Measurements from ENCODE around the gene TPMT.
"Not testable (repeated sequence)": the region's sequence is repeated elsewhere in the genome, so short reads cannot be mapped to it uniquely, and the experiment has no call there.

The TPMT gene

DNA sequence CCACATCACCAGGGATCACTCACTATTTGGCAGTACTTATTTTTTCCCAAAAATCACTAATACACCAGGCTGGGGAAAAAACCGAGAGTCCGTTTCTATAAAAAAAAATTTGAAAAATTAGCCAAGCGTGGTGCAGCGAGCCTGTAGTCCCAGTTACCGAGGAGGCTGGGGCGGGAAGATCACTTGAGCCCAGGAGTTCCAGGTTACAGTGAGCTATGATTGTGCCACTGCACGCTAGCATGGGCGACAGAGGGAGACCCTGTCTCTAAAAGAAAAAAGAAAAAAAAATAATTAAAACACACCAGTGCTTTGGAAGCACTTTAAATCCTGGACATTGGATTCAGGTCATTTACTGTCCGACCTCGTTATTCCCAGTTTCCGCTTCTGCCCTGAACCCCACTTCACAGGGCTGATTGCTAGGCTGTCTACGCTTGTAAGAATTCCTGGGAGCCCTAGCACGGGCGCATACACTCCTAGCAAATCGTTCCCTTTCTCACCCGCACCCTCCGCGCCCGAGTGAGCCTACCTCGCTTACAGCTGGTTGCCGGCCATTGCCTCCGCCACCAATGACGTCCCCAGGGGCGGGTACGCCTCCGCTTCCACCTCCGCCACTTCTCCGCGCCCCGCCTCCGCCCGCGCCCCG, at the start of gene TPMT:
Gene TPMT (minus strand): TSS at position 571 of the 643 bp plus-strand sequence. CDS start 5,950 bp downstream, outside the sequence.
- DNase-seq (ENCODE audit: low read depth in 2 of 2): no peak

DNA sequence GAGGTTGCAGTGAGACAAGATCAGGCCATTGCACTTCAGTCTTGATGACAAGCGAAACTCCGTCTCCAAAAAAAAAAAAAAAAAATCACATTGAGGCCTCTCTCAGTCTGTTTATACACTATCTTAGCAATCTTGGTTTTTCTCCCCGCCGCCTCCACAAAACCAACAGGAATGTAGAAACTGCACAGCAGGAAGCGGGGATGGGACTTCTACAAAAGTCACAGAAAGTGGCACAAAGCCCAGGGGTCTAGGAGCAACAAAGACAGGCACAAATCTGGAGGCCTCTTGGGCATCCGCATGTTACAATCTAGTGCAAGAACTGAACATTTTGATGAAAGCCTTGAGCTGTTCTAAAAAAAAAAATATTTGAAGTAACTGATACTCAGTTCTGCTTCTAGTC, 48.9 kb upstream of the TPMT start:
- no peak for DNase-seq (ENCODE audit: low read depth in 2 of 2)

DNA sequence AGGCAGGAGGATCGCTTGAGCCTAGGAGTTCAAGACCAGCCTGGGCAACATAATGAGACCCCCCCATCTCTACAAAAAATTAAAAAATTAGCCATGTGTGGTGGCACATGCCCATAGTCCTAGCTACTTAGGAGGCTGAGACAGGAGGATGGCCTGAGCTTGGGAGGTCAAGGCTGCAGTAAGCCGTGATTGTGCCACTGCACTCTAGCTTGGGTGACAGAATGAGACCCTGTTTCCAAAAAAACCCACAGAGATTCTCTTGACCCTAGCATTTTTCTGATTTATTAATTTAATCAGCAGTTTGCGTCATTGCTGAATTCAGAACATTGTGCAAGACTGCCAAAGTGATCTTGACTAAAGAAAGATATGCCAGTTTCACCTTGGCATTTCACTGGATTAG, 37.1 kb upstream of the TPMT start:
- DNase-seq (ENCODE audit: low read depth in 2 of 2): no peak

DNA sequence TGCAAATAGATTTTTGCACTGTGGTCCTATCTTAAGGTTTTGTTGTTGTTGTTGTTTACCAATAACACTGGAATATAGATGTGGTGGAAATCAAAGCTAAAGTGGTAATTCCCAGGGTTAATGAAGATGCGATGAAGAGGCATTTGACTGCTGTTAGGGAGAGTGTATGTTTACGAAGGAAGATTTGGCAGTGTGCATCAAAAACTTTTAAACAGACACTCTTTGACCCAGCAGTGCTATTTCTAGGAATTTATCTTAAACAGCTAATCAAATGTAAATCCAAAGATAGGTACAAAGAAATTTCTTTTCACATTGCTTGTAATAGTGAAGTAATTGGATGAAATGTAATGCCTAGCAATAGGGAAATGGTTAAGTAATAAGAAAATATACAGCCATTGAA, 34.3 kb upstream of the TPMT start:
- DNase-seq (ENCODE audit: low read depth in 2 of 2): no peak

DNA sequence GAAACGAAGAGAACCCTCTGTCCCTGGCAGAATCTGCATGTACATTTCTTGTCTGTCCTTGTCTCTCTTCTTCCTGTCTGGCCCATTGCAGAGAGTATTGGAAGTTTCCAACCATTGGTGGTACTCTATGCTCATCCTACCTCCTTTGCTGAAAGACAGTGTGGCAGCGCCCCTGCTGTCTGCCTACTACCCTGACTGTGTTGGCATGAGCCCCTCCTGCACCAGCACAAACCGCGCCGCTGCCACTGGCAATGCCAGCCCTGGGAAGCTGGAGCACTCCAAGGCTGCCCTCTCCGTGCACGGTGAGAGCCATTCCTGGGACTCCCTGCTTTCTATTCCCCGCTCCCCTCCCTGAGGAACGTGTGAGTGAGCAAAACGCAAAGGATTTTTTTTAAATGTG, 32.8 kb upstream of the TPMT start:
- no peak for DNase-seq (ENCODE audit: low read depth in 2 of 2)

- no peak for DNase-seq (ENCODE audit: low read depth in 2 of 2)
These were observed 31.8 kb upstream of the TPMT start for GRCh38 chr6:18186540-18187250.

- DNase-seq (ENCODE audit: low read depth in 2 of 2): no peak
These were observed 31.2 kb upstream of the TPMT start for GRCh38 chr6:18186033-18186432.

DNA sequence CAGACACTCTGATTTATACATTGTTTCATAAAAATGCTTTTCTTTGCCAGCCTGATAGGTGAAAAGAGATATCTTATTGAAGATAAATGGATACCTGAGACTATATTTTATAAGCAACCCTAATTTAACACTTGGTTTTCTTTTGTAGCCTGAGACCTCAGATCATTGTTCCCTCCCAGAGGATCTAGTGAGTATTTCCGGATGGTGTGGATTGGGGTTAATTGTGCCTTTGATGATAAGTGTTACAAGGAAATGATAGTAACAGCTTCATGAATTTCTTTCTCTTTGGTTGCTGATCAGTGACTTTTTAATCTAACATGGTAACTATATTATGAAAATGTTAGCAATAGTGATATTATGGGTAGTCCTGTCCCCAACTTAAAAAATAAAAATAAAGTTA, 30.7 kb upstream of the TPMT start:
- no peak for DNase-seq (ENCODE audit: low read depth in 2 of 2)

DNA sequence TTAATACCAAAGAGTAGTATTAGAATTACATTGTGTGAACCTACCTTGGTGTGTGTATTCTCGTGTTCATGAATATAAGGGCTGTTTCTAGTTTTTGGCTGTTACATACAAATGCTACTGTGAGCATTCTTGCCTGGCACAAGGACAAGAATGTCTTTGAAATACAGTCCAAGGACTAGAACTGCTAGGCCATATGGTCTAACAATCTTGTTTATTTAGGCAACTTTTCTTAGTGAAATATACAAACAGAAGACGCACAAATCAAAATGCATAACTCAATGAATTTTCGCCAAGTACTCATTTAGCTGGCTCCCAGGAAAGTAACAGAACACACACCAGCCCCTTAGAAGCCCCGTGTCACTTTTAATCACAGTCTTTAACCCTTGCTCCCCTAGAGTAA, 28.9 kb upstream of the TPMT start:
- DNase-seq (ENCODE audit: low read depth in 2 of 2): no peak

DNA sequence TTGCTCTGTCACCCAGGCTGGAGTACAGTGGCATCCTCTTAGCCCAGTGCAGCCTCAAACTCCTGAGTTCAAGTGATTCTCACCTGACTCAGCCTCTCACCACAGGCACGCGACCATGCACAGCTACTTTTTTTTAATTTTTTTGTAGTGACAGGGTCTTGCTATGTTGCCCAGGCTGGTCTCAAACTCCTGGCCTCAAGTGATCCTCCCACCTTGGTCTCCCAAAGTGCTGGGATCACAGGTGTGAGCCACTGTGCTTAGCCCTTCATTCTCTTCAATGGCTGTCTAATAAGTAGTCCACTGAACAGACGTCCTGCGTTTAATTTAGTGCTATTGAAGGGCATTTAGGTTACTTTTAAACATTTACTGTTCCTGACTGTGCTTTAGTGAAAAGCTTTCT, 27.7 kb upstream of the TPMT start:
- no peak for DNase-seq (ENCODE audit: low read depth in 2 of 2)

GRCh38 chr6:18179770-18180356, 25.0 kb upstream of the TPMT start:
- DNase-seq (ENCODE audit: low read depth in 2 of 2): no peak

GRCh38 chr6:18178960-18179615, 24.2 kb upstream of the TPMT start:
- DNase-seq (ENCODE audit: low read depth in 2 of 2): no peak

DNA sequence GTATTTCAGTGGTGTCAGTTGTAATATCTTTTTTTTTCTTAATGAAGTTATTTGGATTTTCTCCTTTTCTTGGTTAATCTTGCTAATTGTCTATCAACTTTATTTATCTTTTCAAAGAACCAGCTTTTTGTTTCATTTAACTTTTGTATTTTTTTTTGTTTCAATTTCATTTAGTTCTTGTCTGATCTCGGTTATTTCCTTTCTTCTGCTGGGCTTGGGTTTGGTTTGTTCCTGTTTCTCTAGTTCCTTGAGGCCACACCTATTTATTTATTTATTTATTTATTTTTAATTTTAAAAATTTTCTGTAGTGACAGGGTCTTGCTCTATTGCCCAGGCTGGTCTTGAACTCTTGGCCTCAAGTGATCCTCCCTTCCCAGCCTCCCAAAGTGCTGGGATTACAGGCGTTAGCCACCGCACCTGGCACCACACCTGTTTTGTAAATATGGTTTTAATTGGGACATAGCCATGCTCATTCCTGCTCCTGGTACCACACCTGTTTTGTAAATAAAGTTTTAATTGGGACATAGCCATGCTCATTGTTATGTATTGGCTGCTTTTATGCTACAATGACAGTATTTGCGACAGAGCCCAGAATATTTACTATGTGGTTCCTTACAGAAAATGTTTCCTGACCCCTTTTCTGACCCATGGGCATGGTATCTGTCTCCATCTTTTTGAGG, 22.5 kb upstream of the TPMT start:
- DNase-seq (ENCODE audit: low read depth in 2 of 2): no peak

- DNase-seq (ENCODE audit: low read depth in 2 of 2): not testable (repeated sequence)
These were observed 21.3 kb upstream of the TPMT start for GRCh38 chr6:18176198-18176597.

GRCh38 chr6:18171871-18172270, 17.0 kb upstream of the TPMT start:
- no peak for DNase-seq (ENCODE audit: low read depth in 2 of 2)

GRCh38 chr6:18168264-18168663, 13.4 kb upstream of the TPMT start:
- DNase-seq (ENCODE audit: low read depth in 2 of 2): no peak

- DNase-seq (ENCODE audit: low read depth in 2 of 2): no peak
These were observed 11.6 kb upstream of the TPMT start for GRCh38 chr6:18166312-18167036.

GRCh38 chr6:18165751-18166150, 10.9 kb upstream of the TPMT start:
- DNase-seq (ENCODE audit: low read depth in 2 of 2): no peak

- DNase-seq (ENCODE audit: low read depth in 2 of 2): no peak
These were observed 7.5 kb upstream of the TPMT start for GRCh38 chr6:18162401-18162800.

- DNase-seq (ENCODE audit: low read depth in 2 of 2): no peak
These were observed 6.6 kb upstream of the TPMT start for GRCh38 chr6:18161431-18161830.

DNA sequence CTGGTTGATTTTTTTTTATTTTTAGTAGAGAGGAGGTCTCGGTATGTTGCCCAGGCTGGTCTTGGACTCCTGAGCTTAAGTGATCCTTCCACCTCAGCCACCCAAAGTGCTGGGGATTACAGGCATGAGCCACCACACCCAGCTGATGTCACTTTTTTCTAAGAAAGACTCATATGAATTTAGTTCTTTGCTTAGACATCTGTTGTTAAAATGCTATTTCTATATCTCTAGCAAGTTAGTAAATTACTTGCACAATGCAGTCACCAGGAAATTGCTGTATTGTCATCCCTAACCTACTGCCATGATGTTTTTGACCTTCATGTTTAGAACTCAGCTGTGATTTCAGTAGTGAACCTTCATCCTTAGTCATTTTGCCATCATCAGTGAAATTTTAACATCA, 6.0 kb upstream of the TPMT start:
- DNase-seq (ENCODE audit: low read depth in 2 of 2): no peak
